Testis (tissue), 2 donors: ENCODE data around the gene GALNT17.

Source experiments
- CTCF ChIP-seq, 3 experiments: fragments of 450-650 bp in 2 of 3; fragments of 200-600 bp in 1 of 3; sonication (generic) in 1 of 3; IDR thresholded peaks; one replicate each; pipeline ENCODE4 v1.5.1; 2016 to 2019; ENCODE audit warnings: antibody characterized with exemption in 3 of 3, mild to moderate bottlenecking in 2 of 3, moderate library complexity in 1 of 3
- POLR2A ChIP-seq: fragments of 450-650 bp; IDR thresholded peaks from one replicate; pipeline ENCODE4 v1.6.1; 2017; ENCODE audit warnings: antibody characterized with exemption, mild to moderate bottlenecking, moderate library complexity

GRCh38 chr7:71650653-71651337 is 518.9 kb downstream of the GALNT17 start:
- TF ChIP-seq CTCF (IDR thresholded peaks at IDR 0.05), result no peak
- no peak for TF ChIP-seq POLR2A
